DMS79 treated with DMSO at 0.1 percent for 48 hours (cell line): ENCODE measurements around the gene KRTAP19-3.
"Not testable (repeated sequence)": the region's sequence is repeated elsewhere in the genome, so short reads cannot be mapped to it uniquely, and the experiment has no call there.

Experiments used
- DNase-seq: peaks from one replicate; lab custom pipeline; 2025; lab: John Stamatoyannopoulos, UW

The KRTAP19-3 gene

GRCh38 chr21:30491963-30492428, at the start of gene KRTAP19-3:
TSS of gene KRTAP19-3 (minus strand) at chr21:30492013. CDS start at chr21:30491957, 56 bp downstream.
- DNase-seq, result no peak

GRCh38 chr21:30518876-30519275, 27.1 kb upstream of the KRTAP19-3 start:
- DNase-seq, result no peak

- DNase-seq, result no peak
Observed at GRCh38 chr21:30515681-30516080, 23.9 kb upstream of the KRTAP19-3 start.

- not testable (repeated sequence) for DNase-seq
Observed at GRCh38 chr21:30505621-30506205, 13.9 kb upstream of the KRTAP19-3 start.

- DNase-seq, result no peak
Observed at GRCh38 chr21:30502041-30502440, 10.2 kb upstream of the KRTAP19-3 start, which contains the start of gene KRTAP19-5. TSS of gene KRTAP19-5 (minus strand) at chr21:30502141. CDS start at chr21:30502090, 51 bp downstream.

- DNase-seq, result no peak
Observed at GRCh38 chr21:30497065-30497464, 5.3 kb upstream of the KRTAP19-3 start, which contains the start of gene KRTAP19-4. TSS of gene KRTAP19-4 (minus strand) at chr21:30497165. CDS start at chr21:30497110, 55 bp downstream.

GRCh38 chr21:30487336-30487735, 4.5 kb downstream of the KRTAP19-3 start, which contains the start of gene KRTAP19-2:
TSS of gene KRTAP19-2 (minus strand) at chr21:30487436. CDS start at chr21:30487348, 88 bp downstream.
- DNase-seq, result no peak

- DNase-seq, result no peak
Observed at GRCh38 chr21:30486180-30486579, 5.6 kb downstream of the KRTAP19-3 start.

- DNase-seq, result no peak
Observed at GRCh38 chr21:30482130-30482529, 9.7 kb downstream of the KRTAP19-3 start.

- no peak for DNase-seq
Observed at GRCh38 chr21:30480145-30480544, 11.7 kb downstream of the KRTAP19-3 start, which contains the start of gene KRTAP19-1. TSS of gene KRTAP19-1 (minus strand) at chr21:30480367. CDS start at chr21:30480317, 50 bp downstream.

GRCh38 chr21:30479259-30479658, 12.6 kb downstream of the KRTAP19-3 start:
- DNase-seq, result no peak

- no peak for DNase-seq
Observed at GRCh38 chr21:30478004-30478403, 13.8 kb downstream of the KRTAP19-3 start.

GRCh38 chr21:30468900-30469714, 22.7 kb downstream of the KRTAP19-3 start:
- no peak for DNase-seq

- DNase-seq, result no peak
Observed at GRCh38 chr21:30463713-30464112, 28.1 kb downstream of the KRTAP19-3 start.

- no peak for DNase-seq
Observed at GRCh38 chr21:30448514-30448913, 43.3 kb downstream of the KRTAP19-3 start.

GRCh38 chr21:30447056-30447455, 44.8 kb downstream of the KRTAP19-3 start:
- no peak for DNase-seq

- DNase-seq, result no peak
Observed at GRCh38 chr21:30444204-30444603, 47.6 kb downstream of the KRTAP19-3 start.

- no peak for DNase-seq
Observed at GRCh38 chr21:30443226-30443625, 48.6 kb downstream of the KRTAP19-3 start.
